B cell (primary cell): Measurements from ENCODE around the gene TMEM18. TPM values are rescaled to one million over a fixed set of nuclear protein-coding genes. Genes with fewer than 3 reads are reported as not detected.

Source experiments
- ATAC-seq: fragments of 200-7000 bp; cut with Tn5 transposase; one replicate; pipeline ENCODE4 v1.10.0; 2021; ENCODE audit warnings: low read depth, mild to moderate bottlenecking, moderate number of reproducible peaks, moderate library complexity
- CTCF ChIA-PET: fragments of 350-600 bp; sonication (Branson Sonifier 250); formaldehyde crosslinking; loops from one replicate; lab custom pipeline; 2021; ENCODE audit warnings: antibody characterized with exemption, inconsistent platforms; lab: Charles Lee
- POLR2A ChIA-PET: fragments of 350-600 bp; sonication (Branson Sonifier 250); formaldehyde crosslinking; loops from one replicate; lab custom pipeline; 2021; ENCODE audit warnings: antibody characterized with exemption; lab: Charles Lee
- DNase-seq: peaks from one replicate; pipeline ENCODE4 v3.0.0; 2013
- H2AFZ ChIP-seq: 2 replicates; pipeline ENCODE4 v1.6.1; 2012; ENCODE audit warnings: mild to moderate bottlenecking, low read depth, low read length; ENCODE audit not compliant: insufficient read depth, poor library complexity, severe bottlenecking
- H3K27ac ChIP-seq, 2 donors: 1 replicate in 1 of 2; 2 replicates in 1 of 2; pipeline ENCODE4 v1.5.1; 2012 to 2013; ENCODE audit warnings: low read length in 2 of 2, mild to moderate bottlenecking in 2 of 2, moderate library complexity in 1 of 2
- H3K27me3 ChIP-seq, 4 experiments: fragments of 200-600 bp in 1 of 4; sonication (generic) in 1 of 4; replicated peaks in 1 of 4; 1 replicate in 2 of 4; 2 replicates in 2 of 4; pipeline versions ENCODE4 v1.6.1 to v1.7.0; 2013 to 2016; ENCODE audit warnings: low read length in 3 of 4, mild to moderate bottlenecking in 2 of 4, mixed read lengths in 1 of 4, moderate library complexity in 1 of 4; ENCODE audit not compliant: insufficient read depth in 4 of 4, control insufficient read depth in 3 of 4; ENCODE audit errors: control extremely low read depth in 1 of 4
- H3K36me3 ChIP-seq, 2 experiments: replicated peaks in 1 of 2; 1 replicate in 1 of 2; 2 replicates in 1 of 2; pipeline versions ENCODE4 v1.6.1 to v1.7.1; 2013; ENCODE audit warnings: low read length in 1 of 2; ENCODE audit not compliant: insufficient read depth in 2 of 2, control insufficient read depth in 1 of 2; ENCODE audit errors: control extremely low read depth in 1 of 2, extremely low read depth in 1 of 2
- H3K4me1 ChIP-seq, 2 donors: fragments of 200-600 bp in 1 of 2; sonication (generic) in 1 of 2; 1 replicate in 1 of 2; 2 replicates in 1 of 2; pipeline versions ENCODE4 v1.5.1 to v1.6.1; 2013 to 2017; ENCODE audit warnings: low read length in 2 of 2; ENCODE audit not compliant: control insufficient read depth in 2 of 2, insufficient read depth in 2 of 2
- H3K4me2 ChIP-seq: replicated peaks from 2 replicates; pipeline ENCODE3; 2012; ENCODE audit warnings: mild to moderate bottlenecking, low read depth, low read length; ENCODE audit not compliant: poor library complexity, severe bottlenecking
- H3K4me3 ChIP-seq, 5 experiments: fragments of 200-600 bp in 1 of 5; sonication (generic) in 1 of 5; 1 replicate in 3 of 5; 2 replicates in 2 of 5; pipeline versions ENCODE4 v1.5.1 to v1.7.0; 2011 to 2016; ENCODE audit warnings: low read length in 4 of 5, mild to moderate bottlenecking in 4 of 5, low read depth in 2 of 5, control low read depth in 1 of 5, moderate library complexity in 1 of 5; ENCODE audit not compliant: insufficient read depth in 1 of 5; ENCODE audit errors: control extremely low read depth in 1 of 5, extremely low read depth in 1 of 5
- H3K79me2 ChIP-seq: fragments of 200-600 bp; sonication (generic); one replicate; pipeline ENCODE4 v1.6.0; 2016; ENCODE audit warnings: low read length; ENCODE audit not compliant: control insufficient read depth, insufficient read depth
- H3K9ac ChIP-seq: fragments of 200-600 bp; sonication (generic); 2 replicates; pipeline ENCODE4 v1.6.1; 2017; ENCODE audit warnings: mild to moderate bottlenecking, low read length, moderate library complexity
- H3K9me3 ChIP-seq, 3 donors: one replicate each; pipeline versions ENCODE4 v1.6.1 to v1.7.1; 2013; ENCODE audit warnings: low read length in 2 of 3; ENCODE audit not compliant: control insufficient read depth in 2 of 3, insufficient read depth in 1 of 3; ENCODE audit errors: control extremely low read depth in 1 of 3
- H4K20me1 ChIP-seq: 2 replicates; pipeline ENCODE4 v1.6.0; 2012; ENCODE audit warnings: mild to moderate bottlenecking, low read length; ENCODE audit not compliant: insufficient read depth, control insufficient read depth, poor library complexity, severe bottlenecking
- H3K27ac Mint-ChIP-seq: one replicate; pipeline ENCODE4 v1.8.0; 2021; ENCODE audit warnings: mixed read lengths
- H3K27me3 Mint-ChIP-seq: one replicate; pipeline ENCODE4 v1.8.0; 2021; ENCODE audit warnings: mixed read lengths
- H3K4me1 Mint-ChIP-seq: one replicate; pipeline ENCODE4 v1.8.0; 2021; ENCODE audit warnings: mixed read lengths
- H3K4me3 Mint-ChIP-seq: one replicate; pipeline ENCODE4 v1.8.0; 2021; ENCODE audit warnings: mixed read lengths
- H3K9me3 Mint-ChIP-seq: one replicate; pipeline ENCODE4 v1.8.0; 2022; ENCODE audit warnings: mixed read lengths; ENCODE audit not compliant: insufficient read depth
- EZH2 ChIP-seq: IDR thresholded peaks from 2 replicates; pipeline ENCODE4 v1.6.1; 2012; ENCODE audit warnings: borderline replicate concordance, low read depth, mild to moderate bottlenecking, moderate library complexity, low read length; ENCODE audit not compliant: insufficient read depth, poor library complexity, severe bottlenecking
- WGBS: methylation state at CpG from one replicate; pipeline ENCODE4 v1.1.5; 2013; ENCODE audit warnings: missing lambda C conversion rate; ENCODE audit not compliant: insufficient coverage; 5-methylcytosine and 5-hydroxymethylcytosine counted together
- intact Hi-C: fragments of 100-400 bp; cut with micrococcal nuclease; formaldehyde crosslinking; loops from one replicate; pipeline ENCODE4 v1.10.0; 2022
- polyA plus RNA-seq: library from polyadenylated mRNA; depleted of rRNA; stranded (reverse); fragments of >200 nt; gene quantifications from 2 replicates; pipeline ENCODE4 v1.2.3, GENCODE V29; 2012
- total RNA-seq, 2 donors: library from RNA; stranded (reverse); fragments of 120-200 nt in 1 of 2; gene quantifications; 1 replicate in 1 of 2; 2 replicates in 1 of 2; pipeline versions ENCODE4 v1.2.3 to v1.2.4, GENCODE V29; 2013 to 2022
- TF ChIP-seq, protein P1 (sequence below): fragments of 200-600 bp; IDR thresholded peaks from one replicate; pipeline ENCODE4 v1.8.0; 2022; ENCODE audit warnings: antibody characterized with exemption, mild to moderate bottlenecking

Gene TMEM18
- total and polyA plus RNA-seq, 2 donors (not counting 1 experiment from before 2014, with no cell fraction given) = 14.4 to 38.5 TPM

DNA sequence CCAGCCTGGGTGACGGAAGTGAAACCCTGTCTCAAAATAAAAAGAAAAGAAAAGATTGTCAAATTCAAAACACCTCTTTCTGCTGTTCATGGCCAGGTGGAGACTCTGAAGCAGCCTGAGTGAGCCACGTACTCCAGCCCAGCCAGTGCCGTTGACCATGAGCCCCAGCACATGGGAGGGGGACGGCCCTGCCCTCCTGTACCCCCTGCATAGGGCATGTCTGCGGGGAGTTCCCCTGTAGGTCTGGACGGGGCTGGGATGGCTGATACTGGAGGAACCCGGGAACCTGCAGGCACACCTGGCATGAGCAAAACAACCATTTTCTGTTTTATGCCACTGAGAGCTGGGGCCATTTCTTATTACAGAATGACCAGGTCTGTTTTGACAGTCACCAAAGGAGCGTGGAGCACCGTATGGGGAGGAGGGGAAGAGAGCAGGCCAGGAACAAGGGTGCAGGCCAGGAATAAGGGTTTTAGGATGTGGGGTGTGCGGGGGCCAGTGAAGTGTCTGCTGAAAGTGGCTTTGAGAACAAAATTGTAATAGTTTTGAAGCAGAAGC, 30.1 kb downstream of the TMEM18 start:
- Mint-ChIP-seq H3K4me1 (no peaks in the 10 kb centered on the region), H3K9me3 (no peaks in the 10 kb centered on the region), H3K27ac (no peak overlapping the region), H3K4me3 (no peak overlapping the region), H3K27me3 (peaks cover 16% of the 10 kb centered on the region)
- whole genome bisulfite sequencing = 88% methylated on average over 9 of the region's 10 CpGs
- H3K27me3 ChIP-seq = peaks cover 0 to 8% (median 2%) of the 10 kb centered on the region in 4 experiments
- H3K79me2 ChIP-seq = no peaks in the 10 kb centered on the region
- intact Hi-C loops = no loop called here
- H3K9me3 ChIP-seq = no peaks in the 10 kb centered on the region
- no peaks in the 10 kb centered on the region for H4K20me1 ChIP-seq
- H3K27ac ChIP-seq = no peak overlapping the region
- no peak overlapping the region for H3K4me2 ChIP-seq
- TF ChIP-seq EZH2 = no peak
- TF ChIP-seq, protein P1, sequence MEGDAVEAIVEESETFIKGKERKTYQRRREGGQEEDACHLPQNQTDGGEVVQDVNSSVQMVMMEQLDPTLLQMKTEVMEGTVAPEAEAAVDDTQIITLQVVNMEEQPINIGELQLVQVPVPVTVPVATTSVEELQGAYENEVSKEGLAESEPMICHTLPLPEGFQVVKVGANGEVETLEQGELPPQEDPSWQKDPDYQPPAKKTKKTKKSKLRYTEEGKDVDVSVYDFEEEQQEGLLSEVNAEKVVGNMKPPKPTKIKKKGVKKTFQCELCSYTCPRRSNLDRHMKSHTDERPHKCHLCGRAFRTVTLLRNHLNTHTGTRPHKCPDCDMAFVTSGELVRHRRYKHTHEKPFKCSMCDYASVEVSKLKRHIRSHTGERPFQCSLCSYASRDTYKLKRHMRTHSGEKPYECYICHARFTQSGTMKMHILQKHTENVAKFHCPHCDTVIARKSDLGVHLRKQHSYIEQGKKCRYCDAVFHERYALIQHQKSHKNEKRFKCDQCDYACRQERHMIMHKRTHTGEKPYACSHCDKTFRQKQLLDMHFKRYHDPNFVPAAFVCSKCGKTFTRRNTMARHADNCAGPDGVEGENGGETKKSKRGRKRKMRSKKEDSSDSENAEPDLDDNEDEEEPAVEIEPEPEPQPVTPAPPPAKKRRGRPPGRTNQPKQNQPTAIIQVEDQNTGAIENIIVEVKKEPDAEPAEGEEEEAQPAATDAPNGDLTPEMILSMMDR = no peak
- ATAC-seq = no peak
- ChIA-PET POLR2A (no interaction called here), CTCF (no interaction called here)
- no peak for DNase-seq
- no peak overlapping the region for H3K4me3 ChIP-seq
- H3K4me1 ChIP-seq = no peaks in the 10 kb centered on the region
- H3K36me3 ChIP-seq = no peaks in the 10 kb centered on the region
- H2AFZ ChIP-seq = no peak overlapping the region
- H3K9ac ChIP-seq = no peak overlapping the region

DNA sequence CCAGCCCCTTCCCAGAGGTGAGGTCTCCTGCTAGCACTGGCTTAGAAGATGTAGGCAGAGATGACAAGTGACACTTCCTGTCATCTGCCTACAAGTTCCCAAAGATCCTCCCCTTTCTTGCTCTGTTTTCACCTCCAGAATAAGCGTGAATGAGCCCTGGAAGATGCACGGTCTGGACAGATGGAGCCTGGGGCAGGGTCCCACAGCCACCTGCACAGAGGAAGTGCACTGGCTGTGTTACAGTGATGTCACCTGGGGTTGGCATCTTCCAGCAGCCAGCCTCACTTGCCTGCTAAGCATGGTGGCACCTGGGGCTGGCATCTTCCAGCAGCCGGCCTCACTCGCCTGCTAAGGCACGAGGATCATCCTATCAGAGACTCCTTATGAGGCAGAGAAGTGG, 32.3 kb downstream of the TMEM18 start:
- Mint-ChIP-seq H3K9me3 (no peaks in the 10 kb centered on the region), H3K27ac (no peak overlapping the region), H3K4me3 (no peak overlapping the region), H3K27me3 (peaks cover 16% of the 10 kb centered on the region), H3K4me1 (no peaks in the 10 kb centered on the region)
- CTCF ChIA-PET = no interaction called here
- no peak for DNase-seq
- Histone ChIP-seq H3K27ac (no peak overlapping the region), H4K20me1 (no peaks in the 10 kb centered on the region), H3K36me3 (no peaks in the 10 kb centered on the region), H3K79me2 (no peaks in the 10 kb centered on the region), H3K27me3 (peaks cover 0 to 8% (median 2%) of the 10 kb centered on the region in 4 experiments), H3K9me3 (no peaks in the 10 kb centered on the region), H3K9ac (no peak overlapping the region), H3K4me1 (no peaks in the 10 kb centered on the region), H2AFZ (no peak overlapping the region), H3K4me3 (no peak overlapping the region), H3K4me2 (no peak overlapping the region)
- TF ChIP-seq EZH2 = no peak
- TF ChIP-seq, protein P1 = no peak
- WGBS = 51% methylated on average over 4 of the region's 5 CpGs
- intact Hi-C loops = no loop called here
- no peak for ATAC-seq
- POLR2A ChIA-PET = no interaction called here
